ENCODE data around the gene DUXB.

The DUXB gene

DNA sequence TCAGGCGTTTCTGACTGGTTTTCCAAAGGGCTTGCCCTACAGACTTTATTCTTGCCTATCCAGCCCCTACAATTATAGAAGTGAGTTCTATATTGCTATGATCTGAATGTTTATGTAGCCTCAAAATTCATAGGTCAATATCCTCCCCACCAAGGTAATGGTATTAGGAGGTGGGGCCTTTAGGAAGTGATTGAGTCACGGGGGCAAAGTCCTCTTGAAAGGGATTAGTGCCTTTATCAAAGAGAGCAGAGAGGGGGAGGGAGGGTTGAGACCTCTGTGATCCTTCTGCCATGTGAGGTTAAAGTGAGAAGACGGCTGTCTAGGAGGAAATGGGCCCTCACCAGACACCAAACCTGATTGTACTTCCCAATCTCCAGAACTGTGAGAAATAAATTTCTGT, 26.0 kb upstream of the DUXB start:
- H3K27ac ChIP-seq, result no peak overlapping the region
- no peak for TF ChIP-seq CTCF (conservative IDR thresholded peaks at IDR 0.05; ENCODE audit: low read depth, low read length)
- H3K79me2 ChIP-seq (ENCODE audit: insufficient read depth, low read depth), result no peaks in the 10 kb centered on the region
- no peak overlapping the region for H3K9ac ChIP-seq
- H4K20me1 ChIP-seq (ENCODE audit: insufficient read depth), result no peaks in the 10 kb centered on the region
- H3K4me2 ChIP-seq, result no peak overlapping the region
- H3K36me3 ChIP-seq (ENCODE audit: insufficient read depth), result no peaks in the 10 kb centered on the region
- no peak overlapping the region for H3K4me3 ChIP-seq (IDR thresholded peaks at IDR 0.05; ENCODE audit: insufficient read depth, low read depth, low read length)
- no peaks in the 10 kb centered on the region for H3K4me1 ChIP-seq (ENCODE audit: low read depth, poor library complexity, severe bottlenecking)
- H2AFZ ChIP-seq (ENCODE audit: low read depth), result no peak overlapping the region
- H3K27me3 ChIP-seq (ENCODE audit: insufficient read depth, low read depth), result no peaks in the 10 kb centered on the region

DNA sequence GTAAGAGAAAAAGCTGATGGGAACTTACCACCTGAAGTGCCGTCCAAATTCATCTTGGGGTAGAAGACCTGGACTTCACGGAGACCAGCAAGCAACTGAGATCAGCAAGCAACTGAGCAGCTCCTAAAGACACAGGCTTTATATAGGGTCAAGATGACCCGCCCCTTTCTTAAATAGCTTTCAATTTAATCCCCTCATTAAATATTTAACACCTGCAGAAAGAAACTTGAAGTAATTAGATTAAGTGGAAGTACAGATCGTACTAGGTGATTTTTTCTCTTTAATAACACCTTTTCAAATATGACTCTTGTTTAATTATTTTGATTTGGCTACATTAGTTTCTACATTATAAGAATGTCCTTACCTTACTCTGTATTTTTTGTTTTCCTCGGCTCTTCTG, 25.1 kb upstream of the DUXB start, which contains the start of gene CPHXL:
Gene CPHXL (minus strand): TSS at position 101 of the 400 bp plus-strand sequence. CDS start 48 bp downstream, at position 53.
- Histone ChIP-seq H3K79me2 (ENCODE audit: insufficient read depth, low read depth) (no peaks in the 10 kb centered on the region), H3K27me3 (ENCODE audit: insufficient read depth, low read depth) (no peaks in the 10 kb centered on the region), H4K20me1 (ENCODE audit: insufficient read depth) (no peaks in the 10 kb centered on the region), H3K36me3 (ENCODE audit: insufficient read depth) (no peaks in the 10 kb centered on the region), H3K4me3 (IDR thresholded peaks at IDR 0.05; ENCODE audit: insufficient read depth, low read depth, low read length) (no peak within 1 kb of the TSS), H2AFZ (ENCODE audit: low read depth) (no peak within 1 kb of the TSS), H3K9ac (no peak within 1 kb of the TSS), H3K4me2 (no peak within 1 kb of the TSS), H3K4me1 (ENCODE audit: low read depth, poor library complexity, severe bottlenecking) (no peaks in the 10 kb centered on the region), H3K27ac (no peak within 1 kb of the TSS)
- TF ChIP-seq CTCF (conservative IDR thresholded peaks at IDR 0.05; ENCODE audit: low read depth, low read length), result no peak

- H3K4me2 ChIP-seq, result no peak overlapping the region
- no peak overlapping the region for H3K27ac ChIP-seq
- no peak overlapping the region for H3K4me3 ChIP-seq (IDR thresholded peaks at IDR 0.05; ENCODE audit: insufficient read depth, low read depth, low read length)
- no peaks in the 10 kb centered on the region for H3K36me3 ChIP-seq (ENCODE audit: insufficient read depth)
- no peaks in the 10 kb centered on the region for H3K79me2 ChIP-seq (ENCODE audit: insufficient read depth, low read depth)
- H3K9ac ChIP-seq, result no peak overlapping the region
- H2AFZ ChIP-seq (ENCODE audit: low read depth), result no peak overlapping the region
- no peak for TF ChIP-seq CTCF (conservative IDR thresholded peaks at IDR 0.05; ENCODE audit: low read depth, low read length)
- H3K27me3 ChIP-seq (ENCODE audit: insufficient read depth, low read depth), result no peaks in the 10 kb centered on the region
- no peaks in the 10 kb centered on the region for H3K4me1 ChIP-seq (ENCODE audit: low read depth, poor library complexity, severe bottlenecking)
- no peaks in the 10 kb centered on the region for H4K20me1 ChIP-seq (ENCODE audit: insufficient read depth)
Observed at GRCh38 chr16:75718452-75718851, 17.2 kb upstream of the DUXB start.

DNA sequence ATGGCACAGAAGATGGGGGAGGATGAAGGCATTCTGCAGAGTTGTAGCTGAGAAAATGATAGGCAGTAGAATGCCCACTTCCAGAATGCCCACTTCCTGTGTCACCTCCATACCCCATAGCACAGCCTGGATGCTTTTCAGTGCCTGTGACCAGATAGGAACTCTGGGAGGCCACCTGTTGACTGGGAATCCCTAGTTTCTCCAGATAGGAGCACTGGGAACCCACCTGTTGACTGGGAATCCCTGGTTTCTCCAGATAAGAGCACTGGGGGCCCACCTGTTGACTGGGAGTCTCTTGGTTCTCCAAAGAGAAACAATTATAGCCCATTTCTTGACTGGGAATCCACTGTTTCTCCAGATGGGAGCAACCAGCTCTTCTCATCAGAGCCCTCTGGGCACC, 13.4 kb upstream of the DUXB start:
- TF ChIP-seq CTCF (conservative IDR thresholded peaks at IDR 0.05; ENCODE audit: low read depth, low read length), result no peak
- Histone ChIP-seq H3K27ac (no peak overlapping the region), H3K4me2 (no peak overlapping the region), H3K79me2 (ENCODE audit: insufficient read depth, low read depth) (no peaks in the 10 kb centered on the region), H2AFZ (ENCODE audit: low read depth) (no peak overlapping the region), H3K36me3 (ENCODE audit: insufficient read depth) (no peaks in the 10 kb centered on the region), H3K9ac (no peak overlapping the region), H3K4me3 (IDR thresholded peaks at IDR 0.05; ENCODE audit: insufficient read depth, low read depth, low read length) (no peak overlapping the region), H3K27me3 (ENCODE audit: insufficient read depth, low read depth) (no peaks in the 10 kb centered on the region), H3K4me1 (ENCODE audit: low read depth, poor library complexity, severe bottlenecking) (no peaks in the 10 kb centered on the region), H4K20me1 (ENCODE audit: insufficient read depth) (no peaks in the 10 kb centered on the region)
